ENCODE data around the gene CLPX.
"Not testable (repeated sequence)": the region's sequence is repeated elsewhere in the genome, so short reads cannot be mapped to it uniquely, and the experiment has no call there.

Gene CLPX

GRCh38 chr15:65184868-65185717 lies at the start of gene CLPX:
Gene CLPX, minus strand, starts transcription at chr15:65185342. Its CDS starts 189 bp downstream, at chr15:65185153.
- peak; percentile 93 for DNase-seq

- no peak for DNase-seq
Measured at GRCh38 chr15:65233696-65234095, 48.6 kb upstream of the CLPX start.

- DNase-seq = no peak
Measured at GRCh38 chr15:65232520-65232919, 47.4 kb upstream of the CLPX start.

GRCh38 chr15:65231306-65231705 lies 46.2 kb upstream of the CLPX start:
- no peak for DNase-seq

DNA sequence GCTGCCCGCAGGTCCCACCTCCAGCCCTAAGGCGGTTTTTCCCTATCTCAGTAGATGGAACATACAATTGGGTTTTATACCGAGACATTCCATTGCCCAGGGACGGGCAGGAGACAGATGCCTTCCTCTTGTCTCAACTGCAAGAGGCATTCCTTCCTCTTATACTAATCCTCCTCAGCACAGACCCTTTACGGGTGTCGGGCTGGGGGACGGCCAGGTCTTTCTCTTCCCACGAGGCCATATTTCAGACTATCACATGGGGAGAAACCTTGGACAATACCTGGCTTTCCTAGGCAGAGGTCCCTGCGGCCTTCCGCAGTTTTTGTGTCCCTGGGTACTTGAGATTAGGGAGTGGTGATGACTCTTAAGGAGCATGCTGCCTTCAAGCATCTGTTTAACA lies 41.8 kb upstream of the CLPX start:
- not testable (repeated sequence) for DNase-seq

DNA sequence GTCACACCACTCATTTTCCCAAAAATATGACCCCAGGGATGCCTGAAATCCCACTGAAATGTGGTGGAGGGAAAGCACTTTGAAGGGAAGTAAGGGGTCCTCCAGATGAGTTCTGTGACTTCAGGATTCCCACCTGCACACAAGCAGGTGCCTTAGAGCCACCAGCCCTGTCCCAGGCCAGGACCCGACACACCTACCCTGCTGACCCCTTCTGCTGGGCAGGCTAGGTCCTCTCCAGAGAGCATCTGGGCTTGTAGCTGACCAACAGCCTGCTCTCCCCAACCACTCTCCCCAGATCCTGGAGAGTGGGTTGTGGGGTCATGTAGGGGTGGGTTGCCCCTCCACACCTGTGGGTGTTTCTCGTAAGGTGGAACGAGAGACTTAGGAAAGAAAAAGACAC lies 41.1 kb upstream of the CLPX start:
- no peak for DNase-seq

DNA sequence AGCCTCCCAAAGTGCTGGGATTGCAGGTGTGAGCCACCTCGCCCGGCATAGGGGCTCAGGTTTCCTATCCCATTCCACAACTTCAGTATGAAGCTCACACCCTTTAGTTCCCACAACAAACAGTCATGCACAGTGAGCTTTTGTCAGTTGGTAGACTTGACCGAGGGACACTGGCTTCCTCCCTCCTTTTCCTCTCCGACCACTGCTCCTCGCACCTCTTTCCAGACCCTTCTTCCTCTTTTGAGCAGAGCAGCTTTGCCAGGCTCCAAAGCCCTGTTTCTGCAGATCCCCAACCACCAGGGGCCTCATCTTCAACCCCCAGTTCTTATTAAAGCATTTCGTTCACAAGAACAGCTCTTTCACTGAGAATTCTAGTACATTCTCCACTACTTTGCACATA lies 38.9 kb upstream of the CLPX start:
- no peak for DNase-seq

DNA sequence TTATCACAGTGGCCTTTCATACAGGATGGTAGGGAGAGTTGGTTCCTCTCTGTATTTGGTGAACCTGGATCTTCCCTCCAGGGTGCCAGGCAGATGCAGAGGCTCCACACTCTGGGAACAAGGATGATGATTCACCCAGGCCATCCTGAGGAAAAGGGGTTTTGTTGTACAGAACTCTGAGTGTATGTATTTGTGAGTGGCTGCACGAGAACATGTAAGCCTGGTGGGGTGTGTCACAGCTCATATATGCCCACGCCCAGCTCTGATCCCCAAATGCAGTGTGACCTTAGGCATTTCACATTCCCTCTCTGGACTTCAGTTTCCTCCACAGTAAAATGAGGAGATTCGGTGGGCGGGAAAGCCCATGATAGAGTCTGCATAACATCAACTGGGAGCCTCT lies 37.7 kb upstream of the CLPX start:
- DNase-seq = peak; percentile 12

DNA sequence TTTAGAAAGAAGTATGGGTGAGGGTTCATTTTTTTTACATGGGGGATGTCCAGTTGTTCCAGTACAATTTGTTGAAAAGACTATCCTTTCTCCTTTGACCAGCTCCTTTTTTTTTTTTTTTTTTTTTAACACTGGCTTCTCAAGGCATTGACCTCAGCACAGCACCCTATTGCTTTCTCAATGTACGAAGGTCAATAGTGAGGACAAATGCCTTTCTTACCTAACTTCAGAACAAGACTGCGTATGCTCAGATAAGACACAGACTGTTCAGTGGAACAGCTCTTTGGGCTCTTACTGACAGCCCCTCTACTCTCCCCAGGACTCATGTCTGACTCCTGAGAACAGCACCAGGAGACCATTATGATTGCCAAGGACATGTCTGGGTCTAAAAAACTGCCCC lies 36.6 kb upstream of the CLPX start:
- no peak for DNase-seq

DNA sequence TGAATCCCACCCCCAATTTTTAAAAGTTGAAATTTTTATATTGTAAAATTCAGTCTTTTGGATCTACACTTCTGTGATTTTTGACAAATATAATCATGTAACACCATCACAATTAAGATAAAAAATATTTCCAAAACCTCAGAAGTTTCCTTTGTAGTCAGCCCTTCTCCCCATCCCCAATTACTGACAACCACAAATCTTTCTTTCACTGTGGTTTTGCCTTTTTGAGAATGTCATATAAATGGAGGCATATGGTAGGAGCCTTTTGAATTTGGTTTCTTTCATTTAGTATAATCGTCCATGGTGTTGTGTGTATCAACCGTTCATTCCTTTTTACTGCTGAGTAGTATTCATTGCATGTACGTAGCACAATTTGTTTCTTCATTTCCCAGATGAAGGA lies 34.0 kb upstream of the CLPX start:
- DNase-seq = no peak

- no peak for DNase-seq
Measured at GRCh38 chr15:65217526-65218482, 32.7 kb upstream of the CLPX start.

- no peak for DNase-seq
Measured at GRCh38 chr15:65215496-65215895, 30.4 kb upstream of the CLPX start.

DNA sequence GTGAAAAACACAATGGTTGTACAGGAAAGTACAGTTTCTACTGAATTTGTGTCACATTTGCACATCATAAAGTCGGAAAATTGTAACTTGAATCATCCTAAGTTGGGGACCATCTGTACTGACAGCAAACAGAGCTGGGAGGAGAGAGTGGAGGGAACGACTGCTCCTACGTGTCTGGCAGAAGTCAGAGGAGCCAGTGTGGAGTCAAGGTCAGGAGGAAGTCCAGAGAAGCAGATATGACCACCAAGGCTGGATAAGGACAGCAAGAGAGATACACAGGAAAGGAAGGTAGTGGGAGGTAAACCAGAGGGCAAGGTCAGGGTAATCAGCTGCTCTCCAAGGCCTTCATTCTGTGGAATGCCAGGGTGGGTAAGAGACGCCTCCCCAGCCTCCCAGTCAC lies 28.9 kb upstream of the CLPX start:
- no peak for DNase-seq

- DNase-seq = no peak
Measured at GRCh38 chr15:65213241-65213640, 28.1 kb upstream of the CLPX start.

DNA sequence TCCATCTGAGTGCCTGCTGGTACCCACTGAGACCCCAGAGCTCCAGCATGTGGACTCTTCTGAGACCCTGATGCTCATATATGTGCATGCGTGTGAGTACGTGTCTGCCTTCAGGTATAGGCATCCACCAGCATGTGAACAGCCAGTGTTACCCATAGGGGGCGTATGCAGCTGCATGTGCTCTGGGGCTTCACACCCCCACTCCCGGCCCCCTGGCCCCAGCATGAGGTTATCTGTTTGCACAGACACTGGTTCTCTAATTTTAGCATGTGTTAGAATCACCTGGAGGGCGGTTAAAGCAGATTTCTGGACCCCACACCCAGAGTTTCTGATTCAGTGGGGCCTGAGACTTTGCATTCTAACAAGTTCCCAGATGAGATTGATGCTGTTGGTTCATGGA lies 27.0 kb upstream of the CLPX start:
- no peak for DNase-seq

DNA sequence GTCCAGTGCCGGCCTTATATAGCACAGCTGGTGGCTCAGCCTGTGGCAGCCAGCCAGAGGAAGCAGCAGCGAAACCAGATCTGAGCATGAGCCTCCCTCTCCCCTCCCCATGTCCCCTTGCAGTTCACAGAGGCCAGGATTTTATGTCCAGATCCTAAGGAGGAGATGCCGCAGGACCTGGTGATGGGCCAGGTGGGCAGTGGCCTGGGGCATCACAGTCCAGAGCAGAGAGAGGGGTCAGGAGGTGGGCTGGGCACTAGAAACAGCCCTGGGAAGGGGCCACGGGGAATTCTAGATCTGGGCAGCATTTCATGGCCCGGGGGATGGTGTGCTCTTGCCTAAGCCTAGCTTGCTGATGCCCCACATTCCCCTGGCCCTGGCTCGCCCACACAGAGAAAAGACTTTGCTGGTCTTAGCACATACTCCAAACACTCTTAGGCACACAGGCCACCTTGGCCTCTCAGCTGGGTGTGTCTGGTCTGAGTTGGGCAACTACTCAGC lies 26.4 kb upstream of the CLPX start:
- no peak for DNase-seq

GRCh38 chr15:65210770-65211481 lies 25.8 kb upstream of the CLPX start, which contains the start of gene CILP:
Gene CILP, minus strand, starts transcription at chr15:65211473. Its CDS starts 1,718 bp downstream, at chr15:65209755.
- no peak for DNase-seq

DNA sequence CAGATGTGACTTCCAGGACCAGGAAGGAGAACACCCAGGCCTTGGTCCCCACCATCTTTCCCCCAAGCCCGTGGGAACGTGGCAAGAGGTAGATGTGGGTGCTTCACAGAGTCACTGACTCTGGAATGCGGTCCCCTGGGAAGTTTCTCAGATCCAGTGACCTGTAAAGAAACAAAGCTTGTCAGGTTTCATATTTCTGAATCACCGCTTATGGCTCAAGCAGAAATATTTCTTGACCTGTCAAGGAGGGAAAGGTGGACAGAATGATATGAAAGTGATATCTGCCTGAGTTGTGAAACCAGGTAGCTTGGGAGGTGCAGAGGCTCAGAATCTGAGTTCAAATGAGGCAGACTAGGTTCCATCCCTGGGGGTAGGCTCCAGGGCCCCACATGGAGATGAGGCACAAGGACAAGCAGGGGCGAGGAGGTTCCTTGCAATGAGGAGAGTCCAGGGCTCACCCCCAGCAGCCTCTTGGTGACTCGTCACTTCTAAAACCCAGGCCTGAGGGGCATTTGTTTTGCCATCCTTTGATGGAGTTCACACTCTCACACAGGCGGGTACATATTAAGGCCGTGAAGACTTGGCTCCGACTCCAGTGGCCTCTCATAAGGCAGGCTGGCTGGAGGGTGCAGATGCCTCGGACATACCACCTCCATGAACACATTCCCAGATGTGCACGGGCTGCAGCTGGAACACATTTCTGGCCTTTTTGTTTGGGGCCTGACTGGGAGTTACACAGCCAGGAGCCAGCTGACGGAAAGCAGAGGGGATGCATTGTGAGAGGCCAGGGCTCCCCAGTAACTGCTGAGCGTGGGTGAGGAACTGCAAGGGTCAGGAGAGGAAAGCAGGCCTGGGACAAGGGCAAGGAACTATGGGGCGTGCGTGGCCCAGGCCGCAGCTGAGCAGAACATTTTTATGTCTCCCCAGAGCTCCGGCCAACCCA lies 24.8 kb upstream of the CLPX start:
- DNase-seq = peak; percentile 10

DNA sequence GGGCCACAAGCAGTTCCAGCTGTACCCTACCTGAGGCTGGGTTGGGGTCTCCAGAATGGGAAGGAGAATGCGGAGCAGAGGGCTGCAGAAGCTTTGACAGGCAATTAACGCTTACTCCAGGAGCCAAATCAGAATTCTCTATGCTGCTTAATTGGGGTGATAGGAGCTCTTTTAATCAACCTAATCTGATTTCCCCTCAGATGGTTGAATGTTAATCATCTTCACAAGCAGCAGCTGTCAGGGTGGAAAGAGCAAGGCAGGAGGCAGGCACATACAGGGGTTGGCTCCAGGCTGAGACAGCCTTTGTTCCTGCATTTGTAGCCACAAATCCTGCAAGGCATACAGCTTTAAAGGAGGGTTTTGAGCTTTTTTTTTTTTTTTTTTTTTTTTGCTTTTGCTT lies 23.5 kb upstream of the CLPX start:
- no peak for DNase-seq

DNA sequence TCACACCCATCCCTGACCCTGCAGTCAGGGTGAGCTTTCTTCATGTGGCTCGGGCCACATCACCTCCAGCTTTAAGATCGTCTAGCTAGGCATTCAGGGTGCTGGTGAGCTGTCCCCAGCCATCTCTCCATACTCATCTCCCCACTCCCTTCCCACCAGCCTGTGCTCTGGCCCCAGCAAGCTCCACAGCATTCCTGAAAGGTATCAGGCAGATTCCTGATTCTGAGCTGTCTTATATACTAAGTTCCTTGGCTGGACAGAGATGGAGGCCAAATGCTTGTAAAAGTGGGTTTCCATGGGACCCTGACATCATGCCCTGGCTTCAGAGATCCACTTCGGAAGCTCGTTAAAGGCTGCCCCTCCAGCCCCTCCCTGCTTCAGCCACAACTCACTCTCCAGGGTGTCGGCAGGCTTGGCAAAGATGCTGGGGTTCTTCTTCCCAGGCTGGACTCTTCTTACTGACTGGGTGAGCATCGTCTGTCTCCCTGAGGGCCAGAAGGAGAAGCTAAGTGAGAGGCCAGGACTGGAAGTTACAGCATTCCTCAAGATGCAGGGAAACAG lies 22.2 kb upstream of the CLPX start:
- no peak for DNase-seq

DNA sequence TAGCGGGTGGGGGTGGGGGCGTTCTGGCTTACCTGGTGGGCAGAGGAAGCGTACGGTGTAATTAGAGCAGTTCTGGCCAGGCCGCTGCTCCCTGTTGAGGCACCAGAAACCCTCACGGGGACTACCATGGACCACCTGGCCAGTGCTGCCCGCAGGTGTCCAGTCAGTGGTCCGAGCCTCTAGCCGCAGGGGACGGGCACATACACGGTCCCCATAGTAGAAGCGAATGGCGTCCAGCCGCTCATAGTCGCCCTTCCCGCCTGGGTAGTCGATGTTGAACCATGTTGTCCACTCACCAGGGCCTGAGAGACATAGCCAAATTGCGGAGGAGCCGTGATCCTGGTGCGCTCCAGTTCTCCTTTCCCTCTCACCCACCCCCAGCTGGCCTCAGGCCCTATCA lies 21.6 kb upstream of the CLPX start:
- no peak for DNase-seq
